Urinary bladder (tissue), 4 donors: ENCODE results near the gene RAB28. TPM values are rescaled to one million over a fixed set of nuclear protein-coding genes. Genes with fewer than 3 reads are reported as not detected.

Source experiments
- DNase-seq: peaks from one replicate; pipeline ENCODE4 v3.0.0-alpha.2; 2015; ENCODE audit errors: extremely low spot score
- H3K27ac ChIP-seq: one replicate; pipeline ENCODE4 v1.5.1; 2013; ENCODE audit warnings: low read depth, mild to moderate bottlenecking, moderate library complexity
- H3K36me3 ChIP-seq: one replicate; pipeline ENCODE4 v1.6.1; 2013; ENCODE audit warnings: mild to moderate bottlenecking, moderate library complexity; ENCODE audit not compliant: insufficient read depth
- H3K4me1 ChIP-seq: one replicate; pipeline ENCODE4 v1.6.1; 2013; ENCODE audit warnings: mild to moderate bottlenecking, moderate library complexity; ENCODE audit not compliant: insufficient read depth
- H3K4me3 ChIP-seq: one replicate; pipeline ENCODE4 v1.5.1; 2013; ENCODE audit warnings: low read depth, low read length
- WGBS: extraction: QIAGEN DNeasy Blood & Tissue Kit; methylation state at CpG from one replicate; pipeline ENCODE4 v1.1.7; 2013; 5-methylcytosine and 5-hydroxymethylcytosine counted together
- polyA plus RNA-seq: library from polyadenylated mRNA; stranded (reverse); fragments of 200-250 nt; gene quantifications from one replicate; pipeline ENCODE4 v1.2.3, GENCODE V29; 2013
- total RNA-seq: library from RNA; depleted of rRNA; stranded (reverse); fragments of >200 nt; gene quantifications from one replicate; pipeline ENCODE4 v1.2.3, GENCODE V29; 2014
- donor health status: healthy with polysubstance abuse.
- donor health status: healthy.

Gene RAB28
- total and polyA plus RNA-seq, 2 donors: 16.9 to 28.5 TPM

DNA sequence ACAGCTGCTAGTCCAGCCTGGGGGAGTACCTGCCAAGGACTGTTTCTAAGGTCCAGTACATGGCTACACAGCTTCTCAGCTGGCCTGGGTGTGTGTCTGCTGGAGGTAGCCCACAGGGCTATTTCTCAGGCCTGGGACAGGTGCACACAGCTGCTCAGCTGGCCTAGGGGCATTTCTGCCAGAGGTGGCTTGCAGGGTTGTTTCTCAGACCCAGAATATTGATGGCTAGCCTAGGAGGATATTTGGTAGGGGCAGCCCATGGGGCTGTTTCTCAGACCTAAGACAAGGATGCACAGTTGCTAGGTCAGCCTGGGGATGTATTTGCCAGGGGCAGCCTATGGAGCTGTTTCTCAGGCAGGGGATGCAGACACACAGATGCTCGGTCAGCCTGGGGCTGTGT is 29.4 kb downstream of the RAB28 start:
- DNase-seq: no peak
- no peak overlapping the region for H3K27ac ChIP-seq
- H3K4me3 ChIP-seq: no peak overlapping the region
- 97% methylated on average over 1 of the region's 1 CpG for WGBS
- no peaks in the 10 kb centered on the region for H3K4me1 ChIP-seq
- no peaks in the 10 kb centered on the region for H3K36me3 ChIP-seq

DNA sequence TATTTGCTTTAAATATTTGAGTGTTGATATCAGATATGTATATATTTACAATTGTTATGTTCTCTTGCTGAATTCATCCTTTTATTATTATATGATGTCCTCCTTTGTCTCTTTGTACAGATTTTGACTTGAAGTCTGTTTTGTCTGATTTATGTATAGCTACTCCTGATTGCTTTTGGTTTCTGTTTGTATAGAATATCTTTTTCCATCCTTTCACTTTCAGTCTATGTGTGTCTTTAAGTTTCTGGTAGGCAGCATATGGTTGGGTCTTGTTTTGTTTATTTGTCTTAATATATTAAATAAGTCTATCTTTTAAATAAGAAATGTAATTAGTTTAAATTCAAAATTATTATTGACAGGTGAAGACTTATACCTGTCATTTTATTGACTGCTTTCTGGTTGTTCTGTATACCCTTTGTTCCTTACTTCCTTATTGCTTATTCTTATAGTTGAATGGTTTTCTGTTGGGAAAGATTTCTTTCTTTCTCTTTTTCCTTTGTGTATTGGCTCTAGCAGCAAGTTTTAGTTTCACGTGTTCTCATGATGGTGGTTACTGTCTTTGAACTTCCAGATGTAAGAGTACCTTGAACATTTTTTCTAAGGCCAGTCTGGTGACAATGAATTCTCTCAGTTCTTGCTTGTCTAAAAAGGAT is 31.1 kb downstream of the RAB28 start:
- H3K4me3 ChIP-seq: no peak overlapping the region
- H3K27ac ChIP-seq: no peak overlapping the region
- DNase-seq: no peak
- no peaks in the 10 kb centered on the region for H3K4me1 ChIP-seq
- 97% methylated on average over 1 of the region's 1 CpG for WGBS
- no peaks in the 10 kb centered on the region for H3K36me3 ChIP-seq

DNA sequence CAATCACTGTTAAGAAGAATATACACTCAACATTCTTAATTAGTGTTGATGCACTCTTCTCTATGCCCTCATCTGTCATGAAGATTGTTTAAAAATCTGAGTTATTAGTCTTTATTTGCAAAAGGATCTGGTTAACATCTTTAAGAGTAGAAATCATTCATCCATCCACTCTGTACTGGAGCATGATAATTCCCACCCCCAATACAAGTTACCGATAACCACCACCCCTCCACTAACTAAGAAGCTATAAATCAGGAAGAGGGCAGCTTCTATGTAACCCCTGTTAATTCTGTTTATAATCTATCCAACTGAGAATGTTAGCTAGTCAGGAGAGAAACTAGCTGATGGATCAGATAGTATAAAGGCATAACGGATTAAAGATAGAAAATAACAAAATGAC is 34.5 kb downstream of the RAB28 start:
- 62% methylated on average over 2 of the region's 2 CpGs for WGBS
- no peak overlapping the region for H3K27ac ChIP-seq
- no peaks in the 10 kb centered on the region for H3K36me3 ChIP-seq
- H3K4me1 ChIP-seq: no peaks in the 10 kb centered on the region
- H3K4me3 ChIP-seq: no peak overlapping the region
- no peak for DNase-seq

DNA sequence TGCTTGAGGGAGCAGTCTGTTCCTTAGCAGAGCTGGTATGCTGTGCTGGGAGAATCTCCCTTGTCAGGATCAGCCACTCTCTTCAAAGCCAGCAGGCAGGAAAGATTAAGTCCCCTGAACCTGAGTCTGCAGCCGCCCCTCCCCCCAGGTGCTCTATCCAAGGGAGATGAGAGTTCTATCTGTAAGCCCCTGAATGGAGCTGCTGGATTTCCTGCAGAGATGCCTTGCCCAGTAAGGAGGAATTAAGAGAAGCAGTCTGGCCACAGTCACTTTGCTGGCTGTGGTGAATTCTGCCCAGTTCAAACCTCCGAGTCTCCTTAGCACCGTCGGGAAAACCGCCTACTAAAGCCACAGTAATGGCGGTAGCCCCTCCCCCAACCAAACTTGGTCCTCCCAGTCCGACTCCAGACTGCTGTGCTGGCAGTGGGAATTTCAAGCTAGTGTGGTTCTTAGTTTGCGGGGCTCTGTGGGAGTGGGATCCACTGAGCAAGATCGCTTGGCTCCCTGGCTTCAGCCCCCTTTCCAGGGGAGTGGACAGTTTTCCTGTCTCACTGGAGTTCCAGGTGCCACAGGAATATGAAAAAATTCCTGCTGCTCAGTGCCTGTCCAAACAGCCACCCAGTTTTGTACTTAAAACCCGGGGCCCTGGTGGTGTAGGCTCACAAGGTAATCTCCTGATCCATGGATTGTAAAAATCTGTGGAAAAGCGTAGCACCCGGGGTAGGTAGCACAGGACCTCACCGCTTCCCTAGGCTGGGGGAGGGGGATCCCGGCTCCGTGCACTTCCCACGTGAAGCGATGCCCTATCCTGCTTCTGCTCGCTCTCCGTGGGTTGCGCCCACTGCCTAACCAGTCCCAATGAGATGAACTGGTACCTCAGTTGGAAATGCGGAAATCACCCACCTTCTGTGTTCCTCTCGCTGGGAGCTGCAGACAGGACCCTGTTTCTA is 38.0 kb downstream of the RAB28 start:
- no peaks in the 10 kb centered on the region for H3K4me1 ChIP-seq
- H3K36me3 ChIP-seq: no peaks in the 10 kb centered on the region

DNA sequence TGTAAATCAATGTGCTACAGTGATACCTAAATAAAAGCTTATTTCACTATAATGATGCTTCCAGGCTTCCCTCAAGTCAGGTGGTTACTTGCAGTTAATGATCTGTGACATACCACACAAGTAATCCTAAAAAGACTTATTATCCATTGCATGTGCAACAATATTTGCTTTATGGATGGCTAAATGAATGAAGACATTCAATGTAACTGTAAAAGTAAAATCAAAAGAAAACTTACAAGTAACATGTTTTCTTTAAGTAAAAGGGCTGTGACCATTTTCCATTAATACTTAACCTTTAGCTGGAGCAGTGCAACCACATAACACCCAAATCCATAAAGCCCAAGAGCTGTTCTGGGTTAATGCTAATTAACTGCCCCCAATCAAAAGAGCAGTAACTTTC is 42.6 kb downstream of the RAB28 start:
- H3K4me3 ChIP-seq: no peak overlapping the region
- DNase-seq: no peak
- no peak overlapping the region for H3K27ac ChIP-seq
- no peaks in the 10 kb centered on the region for H3K4me1 ChIP-seq
- H3K36me3 ChIP-seq: no peaks in the 10 kb centered on the region

More for the DNA sequence above, 38.0 kb downstream of the RAB28 start:
- no peak for DNase-seq
- Histone ChIP-seq H3K27ac (no peak overlapping the region), H3K4me3 (no peak overlapping the region)
- 76% methylated on average over 22 of the region's 22 CpGs for WGBS

DNA sequence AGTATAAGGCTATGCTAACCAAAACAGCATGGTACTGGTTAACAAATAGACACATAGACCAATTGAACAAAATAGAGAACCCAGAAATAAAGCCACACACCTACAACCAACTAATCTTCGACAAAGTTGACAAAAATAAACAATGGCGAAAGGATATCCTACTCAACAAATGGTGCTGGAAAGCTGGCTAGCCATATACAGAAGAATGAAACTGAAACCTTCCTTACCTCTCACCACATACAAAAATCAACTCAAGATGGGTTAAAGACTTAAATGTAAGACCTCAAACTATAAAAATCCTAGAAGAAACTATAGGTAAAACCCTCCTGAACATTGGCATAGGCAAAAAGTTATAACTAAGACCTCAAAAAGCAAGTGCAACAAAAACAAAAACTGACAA is 47.2 kb downstream of the RAB28 start:
- 96% methylated on average over 2 of the region's 2 CpGs for WGBS
- no peaks in the 10 kb centered on the region for H3K36me3 ChIP-seq
- H3K4me1 ChIP-seq: no peaks in the 10 kb centered on the region
- no peak overlapping the region for H3K4me3 ChIP-seq
- H3K27ac ChIP-seq: no peak overlapping the region
- no peak for DNase-seq

DNA sequence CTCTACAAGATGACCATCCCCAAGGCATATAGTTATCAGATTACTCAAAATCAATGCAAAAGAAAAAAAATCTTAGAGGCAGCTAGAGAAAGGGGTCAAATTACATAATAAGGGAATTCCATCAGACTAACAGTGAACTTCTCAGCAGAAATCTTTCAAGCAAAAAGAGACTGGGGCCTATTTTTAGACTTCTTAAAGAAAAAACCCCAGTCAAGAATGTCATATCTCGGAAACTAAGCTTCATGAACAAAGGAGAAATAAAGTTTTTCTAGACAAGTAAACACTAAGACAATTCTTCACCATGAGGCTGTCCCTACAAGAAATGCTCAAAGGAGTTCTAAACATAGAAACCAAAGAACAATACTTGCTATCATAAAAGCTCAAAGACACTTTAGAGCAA is 51.7 kb downstream of the RAB28 start:
- DNase-seq: no peak
- H3K4me1 ChIP-seq: no peaks in the 10 kb centered on the region
- no peak overlapping the region for H3K27ac ChIP-seq
- H3K36me3 ChIP-seq: no peaks in the 10 kb centered on the region
- WGBS: 91% methylated on average over 1 of the region's 1 CpG
- H3K4me3 ChIP-seq: no peak overlapping the region

DNA sequence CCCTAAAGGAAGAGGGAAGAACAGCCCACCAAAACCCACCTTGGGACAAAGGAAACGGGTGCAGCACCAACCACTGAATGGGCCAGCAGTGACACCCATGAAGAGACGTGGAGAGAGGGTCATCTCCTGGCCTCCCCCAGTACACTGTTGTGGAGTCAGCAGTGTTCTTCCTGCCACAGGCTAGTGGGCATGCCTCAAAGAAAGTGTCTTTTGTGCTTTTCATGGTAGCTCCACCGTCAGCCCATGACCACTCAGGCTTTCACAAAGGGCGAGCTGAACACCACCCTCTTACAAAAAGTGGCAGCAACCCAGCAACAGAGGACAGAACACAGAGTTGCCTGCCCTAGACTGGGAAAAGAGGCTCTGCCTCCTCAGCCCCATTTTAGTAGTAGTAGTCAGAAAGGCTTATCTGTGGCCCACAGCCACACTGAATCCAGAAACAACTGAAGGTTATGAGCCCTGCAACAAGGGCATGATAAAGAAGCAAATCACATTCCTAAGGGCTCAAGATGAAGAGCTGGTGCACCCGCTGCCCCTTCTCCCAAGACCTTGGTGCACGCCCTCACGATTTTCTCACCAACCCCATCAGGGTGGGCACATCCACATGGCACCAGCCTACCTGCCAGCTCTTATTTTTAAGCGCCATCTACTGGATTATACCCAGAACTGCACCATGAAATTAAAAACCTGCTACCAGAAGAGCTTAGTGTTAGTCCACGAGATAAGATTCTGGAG is 53.1 kb downstream of the RAB28 start:
- Histone ChIP-seq H3K36me3 (no peaks in the 10 kb centered on the region), H3K4me3 (no peak overlapping the region), H3K4me1 (no peaks in the 10 kb centered on the region), H3K27ac (no peak overlapping the region)
- DNase-seq: no peak
- 88% methylated on average over 9 of the region's 9 CpGs for WGBS

DNA sequence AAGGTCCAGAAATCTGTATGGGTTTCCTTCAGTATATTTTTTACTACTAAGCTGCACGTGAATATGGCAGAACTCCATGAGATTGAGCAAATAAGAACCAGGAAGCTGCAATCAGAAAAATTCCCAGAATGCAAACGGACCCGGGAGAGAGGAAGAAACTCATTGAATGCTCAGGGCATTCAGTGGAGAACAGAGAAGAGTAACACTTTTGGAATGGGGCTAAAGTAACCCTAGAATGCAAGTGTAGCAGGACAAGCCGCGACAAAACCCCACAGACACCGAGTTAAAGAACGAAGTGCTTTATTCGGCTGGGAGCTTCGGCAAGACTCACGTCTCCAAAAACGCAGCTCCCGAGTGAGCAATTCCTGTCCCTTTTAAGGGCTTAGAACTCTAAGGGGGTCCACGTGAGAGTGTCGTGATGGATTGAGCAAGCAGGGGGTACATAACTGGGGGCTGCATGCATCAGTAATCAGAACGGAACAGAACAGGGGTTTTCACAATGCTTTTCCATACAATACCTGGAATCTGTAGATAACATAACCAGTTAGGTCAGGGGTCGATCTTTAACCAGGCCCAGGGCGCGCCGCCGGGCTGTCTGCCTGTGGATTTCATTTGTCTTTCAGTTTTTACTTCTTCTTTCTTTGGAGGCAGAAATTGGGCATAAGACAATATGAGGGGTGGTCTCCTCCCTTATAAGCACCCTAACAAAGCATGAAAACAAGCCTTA is 56.4 kb downstream of the RAB28 start:
- Histone ChIP-seq H3K4me3 (no peak overlapping the region), H3K36me3 (peaks cover 2% of the 10 kb centered on the region), H3K27ac (no peak overlapping the region), H3K4me1 (no peaks in the 10 kb centered on the region)
- no peak for DNase-seq
- WGBS: 87% methylated on average over 20 of the region's 20 CpGs

DNA sequence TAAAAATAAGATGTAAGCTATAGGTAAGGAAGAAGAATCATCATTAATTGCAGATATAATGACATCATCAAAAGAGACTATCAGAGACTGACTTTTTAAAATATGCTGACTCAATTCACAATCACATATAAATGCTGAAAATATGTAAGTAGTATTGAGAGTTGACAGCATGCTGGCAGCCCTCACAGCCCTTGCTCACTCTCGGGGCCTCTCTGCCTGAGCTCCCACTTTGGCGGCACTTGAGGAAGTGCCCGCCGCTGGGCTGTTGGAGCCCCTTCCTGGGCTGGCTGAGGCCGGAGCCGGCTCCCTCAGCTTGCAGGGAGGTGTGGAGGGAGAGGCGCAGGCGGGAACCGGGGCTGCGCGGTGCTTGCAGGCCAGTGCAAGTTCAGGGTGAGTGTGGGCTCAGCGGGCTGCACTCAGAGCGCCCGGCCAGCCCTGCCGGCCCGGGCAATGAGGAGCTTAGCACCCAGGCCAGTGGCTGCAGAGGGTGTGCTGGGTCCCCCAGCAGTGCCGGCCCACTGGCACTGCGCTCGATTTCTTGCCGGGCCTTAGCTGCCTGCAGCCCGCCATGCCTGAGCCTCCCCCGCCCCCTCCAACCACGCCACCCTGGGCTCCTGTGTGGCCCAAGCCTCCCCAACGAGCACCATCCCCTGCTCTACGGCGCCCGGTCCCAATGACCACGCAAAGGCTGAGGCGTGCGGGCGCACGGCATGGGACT is 68.9 kb downstream of the RAB28 start:
- Histone ChIP-seq H3K4me1 (peaks cover 1% of the 10 kb centered on the region), H3K4me3 (no peak overlapping the region), H3K27ac (no peak overlapping the region), H3K36me3 (no peaks in the 10 kb centered on the region)
- no peak for DNase-seq
- 92% methylated on average over 32 of the region's 32 CpGs for WGBS

DNA sequence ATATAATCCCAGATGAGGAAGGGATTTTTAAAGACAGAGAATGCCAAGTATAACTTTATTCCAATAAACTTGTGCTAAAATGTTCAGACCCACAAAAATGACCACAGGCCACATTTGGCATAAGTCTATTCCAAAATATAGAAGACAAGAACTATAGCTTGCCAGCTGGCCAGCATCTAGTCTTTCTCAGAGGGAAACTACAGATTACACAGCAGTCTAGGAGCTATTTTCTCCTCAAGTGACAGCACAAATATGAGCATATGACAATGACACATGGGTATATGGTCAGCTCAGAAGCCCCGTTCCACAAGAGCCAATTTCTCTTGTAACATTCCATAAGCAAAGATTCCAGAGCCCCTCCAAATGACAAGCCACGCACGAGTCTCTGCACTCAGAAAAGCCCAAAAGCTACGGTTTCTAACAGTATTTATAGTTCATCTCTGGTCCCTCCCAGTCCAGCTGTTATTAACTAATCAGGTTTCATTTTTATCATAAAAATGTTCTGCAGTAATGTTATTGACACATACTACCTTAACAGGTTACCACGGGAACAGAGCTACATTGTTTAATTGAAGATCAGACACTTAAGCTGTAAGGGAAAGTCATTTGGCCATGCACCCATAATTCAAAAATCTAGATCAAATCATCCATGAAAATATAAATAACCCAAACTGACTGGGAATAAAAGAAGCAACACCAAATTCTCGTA is 70.3 kb downstream of the RAB28 start:
- no peak for DNase-seq
- no peak overlapping the region for H3K27ac ChIP-seq
- peaks cover 1% of the 10 kb centered on the region for H3K4me1 ChIP-seq
- whole genome bisulfite sequencing: 60% methylated on average over 6 of the region's 6 CpGs
- no peak overlapping the region for H3K4me3 ChIP-seq
- H3K36me3 ChIP-seq: no peaks in the 10 kb centered on the region

DNA sequence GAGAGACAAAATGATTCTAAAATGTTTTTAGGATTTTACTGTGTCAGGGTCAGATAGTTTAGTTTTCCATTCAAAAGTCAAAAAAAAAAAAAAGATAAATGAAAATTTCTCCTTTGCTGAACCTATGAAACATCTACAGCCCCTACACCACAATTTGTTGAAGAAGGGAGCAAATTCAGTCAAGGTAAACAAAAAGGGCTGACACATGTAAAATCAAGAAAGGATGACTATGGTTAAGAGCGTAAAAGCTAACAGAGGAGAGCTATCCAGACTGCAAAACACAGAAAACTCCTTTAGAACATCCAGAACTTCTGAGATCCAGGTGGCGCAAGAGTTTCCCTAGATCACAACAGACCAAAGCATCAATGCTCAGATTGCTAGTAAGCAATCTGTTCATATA is 72.2 kb downstream of the RAB28 start:
- Histone ChIP-seq H3K4me1 (peaks cover 1% of the 10 kb centered on the region), H3K36me3 (no peaks in the 10 kb centered on the region), H3K4me3 (no peak overlapping the region), H3K27ac (no peak overlapping the region)
- no peak for DNase-seq
- WGBS: 50% methylated on average over 2 of the region's 2 CpGs
